WTC11 (cell line): ENCODE measurements around the gene MDN1. TPM values are rescaled to one million over a fixed set of nuclear protein-coding genes. Genes with fewer than 3 reads are reported as not detected.

Experiments used
- ARID4B ChIP-seq: sonication (generic); formaldehyde crosslinking; IDR thresholded peaks from 2 replicates; pipeline ENCODE4 v1.8.0; 2023; ENCODE audit warnings: missing genetic modification reagents, mild to moderate bottlenecking, borderline replicate concordance
- EMX1 ChIP-seq: fragments of 250-450 bp; sonication (Bioruptor Pico); IDR thresholded peaks from 2 replicates; pipeline ENCODE4 v1.8.0; 2021; ENCODE audit warnings: mild to moderate bottlenecking
- FOXJ3 ChIP-seq: sonication (generic); formaldehyde crosslinking; IDR thresholded peaks from 2 replicates; pipeline ENCODE4 v1.9.0; 2021; ENCODE audit warnings: missing genetic modification reagents, mild to moderate bottlenecking, borderline replicate concordance
- GABPB1 ChIP-seq: sonication (generic); formaldehyde crosslinking; IDR thresholded peaks from 2 replicates; pipeline ENCODE4 v1.8.1; 2023; ENCODE audit warnings: mild to moderate bottlenecking, missing genetic modification reagents
- GRHL2 ChIP-seq: fragments of 250-450 bp; sonication (Bioruptor Pico); IDR thresholded peaks from 2 replicates; pipeline ENCODE4 v1.8.0; 2022; ENCODE audit warnings: mild to moderate bottlenecking, moderate library complexity; ENCODE audit not compliant: insufficient replicate concordance, severe bottlenecking
- KAT7 ChIP-seq: sonication (generic); formaldehyde crosslinking; IDR thresholded peaks from 2 replicates; pipeline ENCODE4 v1.8.1; 2023; ENCODE audit warnings: missing genetic modification reagents, mild to moderate bottlenecking, borderline replicate concordance
- OVOL2 ChIP-seq: fragments of 250-450 bp; sonication (Bioruptor Pico); IDR thresholded peaks from 2 replicates; pipeline ENCODE4 v1.9.0; 2021; ENCODE audit warnings: mild to moderate bottlenecking, borderline replicate concordance
- PRDM15 ChIP-seq: sonication (generic); formaldehyde crosslinking; IDR thresholded peaks from 2 replicates; pipeline ENCODE4 v1.8.0; 2022; ENCODE audit warnings: missing genetic modification reagents
- PREB ChIP-seq: sonication (generic); formaldehyde crosslinking; IDR thresholded peaks from 2 replicates; pipeline ENCODE4 v1.8.1; 2022; ENCODE audit warnings: mild to moderate bottlenecking, missing genetic modification reagents, moderate library complexity, borderline replicate concordance
- PRRX2 ChIP-seq: fragments of 250-450 bp; sonication (Bioruptor Pico); IDR thresholded peaks from 2 replicates; pipeline ENCODE4 v1.8.0; 2021; ENCODE audit warnings: mild to moderate bottlenecking
- ZNF416 ChIP-seq: fragments of 250-450 bp; sonication (Bioruptor Pico); IDR thresholded peaks from 2 replicates; pipeline ENCODE4 v1.9.0; 2021; ENCODE audit warnings: mild to moderate bottlenecking, inconsistent platforms
- ZNF671 ChIP-seq: fragments of 250-450 bp; sonication (Bioruptor Pico); IDR thresholded peaks from 2 replicates; pipeline ENCODE4 v1.8.0; 2021; ENCODE audit warnings: mild to moderate bottlenecking
- total RNA-seq: library from RNA; stranded (reverse); gene quantifications from 3 replicates; pipeline ENCODE4 v1.2.3, GENCODE V29; 2021
- TF ChIP-seq, protein P1 (sequence below): fragments of 250-450 bp; sonication (Bioruptor Pico); conservative IDR thresholded peaks from 2 replicates; pipeline ENCODE4 v1.9.0; 2021; ENCODE audit warnings: mild to moderate bottlenecking
- TF ChIP-seq, protein P2 (sequence below): sonication (generic); formaldehyde crosslinking; IDR thresholded peaks from 2 replicates; pipeline ENCODE4 v1.8.1; 2023; ENCODE audit warnings: mild to moderate bottlenecking, missing genetic modification reagents, moderate library complexity
- TF ChIP-seq, protein P3 (sequence below): fragments of 250-450 bp; sonication (Bioruptor Pico); IDR thresholded peaks from 2 replicates; pipeline ENCODE4 v1.9.0; 2021; ENCODE audit warnings: mild to moderate bottlenecking, borderline replicate concordance
- TF ChIP-seq, protein P4 (sequence below): sonication (generic); formaldehyde crosslinking; IDR thresholded peaks from 2 replicates; pipeline ENCODE4 v1.8.0; 2023; ENCODE audit warnings: missing genetic modification reagents

Gene MDN1
- total RNA-seq, 1 experiment from 2014 or later: 195 TPM

GRCh38 chr6:89829472-89830169 is 10.0 kb upstream of the MDN1 start, which contains the start of gene CASP8AP2 (continued):
- TF ChIP-seq ARID4B (CRISPR knock-in tag) (peak; percentile 68; the same call in 1 of the 2 replicates), FOXJ3 (no peak), PRRX2 (CRISPR knock-in tag) (no peak), GRHL2 (no peak), GABPB1 (CRISPR knock-in tag) (no peak), ZNF416 (CRISPR knock-in tag) (0 out of 2 replicates have a peak, but pooled peaks have one; percentile 44), PRDM15 (CRISPR knock-in tag) (peak; percentile 56), EMX1 (CRISPR knock-in tag) (no peak), ZNF671 (no peak), PREB (CRISPR knock-in tag) (no peak), KAT7 (CRISPR knock-in tag) (no peak), OVOL2 (no peak)
- TF ChIP-seq, protein P1, sequence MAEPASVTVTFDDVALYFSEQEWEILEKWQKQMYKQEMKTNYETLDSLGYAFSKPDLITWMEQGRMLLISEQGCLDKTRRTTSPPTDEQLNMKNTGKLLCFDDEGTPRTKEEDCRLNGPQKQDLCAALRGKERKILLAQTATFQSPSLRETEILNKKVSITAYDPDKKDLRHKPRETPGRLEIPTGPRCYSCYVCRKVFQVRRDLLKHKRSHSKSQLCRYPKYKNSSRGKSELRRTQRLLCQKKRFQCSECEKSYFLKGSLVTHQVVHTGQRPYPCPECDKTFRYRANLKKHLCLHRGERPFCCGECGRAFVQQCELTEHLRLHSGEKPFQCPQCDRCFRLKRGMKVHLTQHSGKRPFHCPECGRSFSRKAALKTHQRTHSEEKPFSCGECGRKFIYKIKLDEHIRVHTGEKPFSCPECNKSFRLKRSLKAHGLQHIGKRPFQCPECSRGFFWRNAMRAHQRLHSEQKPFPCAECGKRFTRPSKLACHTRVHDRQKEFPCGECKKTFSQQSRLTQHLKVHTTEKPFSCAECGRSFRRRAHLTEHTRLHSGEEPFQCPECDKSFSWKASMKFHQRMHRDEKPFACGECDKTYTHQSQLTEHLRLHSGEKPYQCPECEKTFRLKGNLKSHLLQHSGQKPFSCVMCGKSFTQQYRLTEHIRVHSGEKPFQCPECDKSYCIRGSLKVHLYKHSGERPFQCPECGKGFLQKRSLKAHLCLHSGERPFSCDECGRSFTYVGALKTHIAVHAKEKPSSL (CRISPR knock-in tag): no peak
- TF ChIP-seq, protein P2, sequence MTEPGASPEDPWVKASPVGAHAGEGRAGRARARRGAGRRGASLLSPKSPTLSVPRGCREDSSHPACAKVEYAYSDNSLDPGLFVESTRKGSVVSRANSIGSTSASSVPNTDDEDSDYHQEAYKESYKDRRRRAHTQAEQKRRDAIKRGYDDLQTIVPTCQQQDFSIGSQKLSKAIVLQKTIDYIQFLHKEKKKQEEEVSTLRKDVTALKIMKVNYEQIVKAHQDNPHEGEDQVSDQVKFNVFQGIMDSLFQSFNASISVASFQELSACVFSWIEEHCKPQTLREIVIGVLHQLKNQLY: no peak
- TF ChIP-seq, protein P3, sequence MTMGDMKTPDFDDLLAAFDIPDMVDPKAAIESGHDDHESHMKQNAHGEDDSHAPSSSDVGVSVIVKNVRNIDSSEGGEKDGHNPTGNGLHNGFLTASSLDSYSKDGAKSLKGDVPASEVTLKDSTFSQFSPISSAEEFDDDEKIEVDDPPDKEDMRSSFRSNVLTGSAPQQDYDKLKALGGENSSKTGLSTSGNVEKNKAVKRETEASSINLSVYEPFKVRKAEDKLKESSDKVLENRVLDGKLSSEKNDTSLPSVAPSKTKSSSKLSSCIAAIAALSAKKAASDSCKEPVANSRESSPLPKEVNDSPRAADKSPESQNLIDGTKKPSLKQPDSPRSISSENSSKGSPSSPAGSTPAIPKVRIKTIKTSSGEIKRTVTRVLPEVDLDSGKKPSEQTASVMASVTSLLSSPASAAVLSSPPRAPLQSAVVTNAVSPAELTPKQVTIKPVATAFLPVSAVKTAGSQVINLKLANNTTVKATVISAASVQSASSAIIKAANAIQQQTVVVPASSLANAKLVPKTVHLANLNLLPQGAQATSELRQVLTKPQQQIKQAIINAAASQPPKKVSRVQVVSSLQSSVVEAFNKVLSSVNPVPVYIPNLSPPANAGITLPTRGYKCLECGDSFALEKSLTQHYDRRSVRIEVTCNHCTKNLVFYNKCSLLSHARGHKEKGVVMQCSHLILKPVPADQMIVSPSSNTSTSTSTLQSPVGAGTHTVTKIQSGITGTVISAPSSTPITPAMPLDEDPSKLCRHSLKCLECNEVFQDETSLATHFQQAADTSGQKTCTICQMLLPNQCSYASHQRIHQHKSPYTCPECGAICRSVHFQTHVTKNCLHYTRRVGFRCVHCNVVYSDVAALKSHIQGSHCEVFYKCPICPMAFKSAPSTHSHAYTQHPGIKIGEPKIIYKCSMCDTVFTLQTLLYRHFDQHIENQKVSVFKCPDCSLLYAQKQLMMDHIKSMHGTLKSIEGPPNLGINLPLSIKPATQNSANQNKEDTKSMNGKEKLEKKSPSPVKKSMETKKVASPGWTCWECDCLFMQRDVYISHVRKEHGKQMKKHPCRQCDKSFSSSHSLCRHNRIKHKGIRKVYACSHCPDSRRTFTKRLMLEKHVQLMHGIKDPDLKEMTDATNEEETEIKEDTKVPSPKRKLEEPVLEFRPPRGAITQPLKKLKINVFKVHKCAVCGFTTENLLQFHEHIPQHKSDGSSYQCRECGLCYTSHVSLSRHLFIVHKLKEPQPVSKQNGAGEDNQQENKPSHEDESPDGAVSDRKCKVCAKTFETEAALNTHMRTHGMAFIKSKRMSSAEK (CRISPR knock-in tag): no peak
- TF ChIP-seq, protein P4, sequence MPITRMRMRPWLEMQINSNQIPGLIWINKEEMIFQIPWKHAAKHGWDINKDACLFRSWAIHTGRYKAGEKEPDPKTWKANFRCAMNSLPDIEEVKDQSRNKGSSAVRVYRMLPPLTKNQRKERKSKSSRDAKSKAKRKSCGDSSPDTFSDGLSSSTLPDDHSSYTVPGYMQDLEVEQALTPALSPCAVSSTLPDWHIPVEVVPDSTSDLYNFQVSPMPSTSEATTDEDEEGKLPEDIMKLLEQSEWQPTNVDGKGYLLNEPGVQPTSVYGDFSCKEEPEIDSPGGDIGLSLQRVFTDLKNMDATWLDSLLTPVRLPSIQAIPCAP: no peak
